ENCODE data around the gene MICU2. TPM values are rescaled to one million over a fixed set of nuclear protein-coding genes. Genes with fewer than 3 reads are reported as not detected.

The MICU2 gene
- total and polyA plus RNA-seq, 2 of the 13 experiments (the other 11 are each of a cell fraction or from before 2014, with no cell fraction given): 31.7 to 42.4 TPM

DNA sequence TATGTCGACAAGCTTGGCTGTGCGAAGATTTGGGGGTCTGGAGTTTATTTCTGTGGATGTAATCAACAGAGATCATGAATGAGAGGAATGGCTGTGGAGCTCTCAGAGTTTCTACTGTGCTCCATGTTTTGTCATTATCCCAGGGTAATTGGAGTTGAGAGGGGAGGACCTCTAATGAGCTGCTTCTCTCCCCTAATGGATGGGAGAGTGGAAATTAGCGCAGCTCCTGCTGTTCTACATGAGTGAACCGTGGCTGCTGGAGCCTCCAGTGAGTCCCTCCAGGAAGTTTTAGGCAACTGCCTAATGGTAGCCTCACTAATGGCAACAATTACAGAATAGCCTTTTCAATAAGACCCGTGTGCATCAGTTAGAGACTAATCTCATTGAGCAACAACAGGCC lies 35.6 kb upstream of the MICU2 start:
- no peak for DNase-seq (ENCODE audit: low spot score)
- Histone ChIP-seq H3K27me3 (ENCODE audit: control insufficient read depth in 1 of 2, insufficient read depth in 2 of 2, low read length in 2 of 2) (no peaks in the 10 kb centered on the region), H3K36me3 (replicated peaks in 1 of 2; ENCODE audit: control insufficient read depth in 1 of 2, insufficient read depth in 2 of 2, low read length in 2 of 2) (no peaks in the 10 kb centered on the region), H3K9me3 (ENCODE audit: low read length) (no peaks in the 10 kb centered on the region), H3K79me2 (ENCODE audit: insufficient read depth, low read length) (no peaks in the 10 kb centered on the region), H3K4me3 (replicated peaks in 1 of 3; ENCODE audit: insufficient read depth in 1 of 3, low read depth in 2 of 3, low read length in 3 of 3) (no peak overlapping the region), H3K9ac (ENCODE audit: insufficient read depth, low read depth, low read length) (no peak overlapping the region), H3K4me2 (ENCODE audit: low read depth, low read length) (no peak overlapping the region), H3K4me1 (ENCODE audit: insufficient read depth, low read length) (peaks cover 21% of the 10 kb centered on the region), H2AFZ (ENCODE audit: low read length) (no peak overlapping the region), H3K27ac (ENCODE audit: extremely low read length, insufficient read depth, low read length) (no peak overlapping the region), H4K20me1 (ENCODE audit: insufficient read depth, low read length) (no peaks in the 10 kb centered on the region)
- POLR2A ChIA-PET: no interaction called here
- CTCF ChIA-PET (ENCODE audit: low intra/inter-chr PET ratio, low total read pairs): interaction anchor here (1.2 kb wide), 1 partner anchor 14 kb away, joined by 3 read pairs; no protein-coding TSS in a partner anchor
- 52% methylated on average over 3 of the region's 5 CpGs for WGBS (ENCODE audit: low lambda C conversion rate)
- intact Hi-C loops (cut with micrococcal nuclease; ENCODE audit: unreplicated experiment): loop anchor here (2.0 to 5.0 kb wide), 2 partner anchors 33 to 1157 kb away; partner anchors contain the start of gene FGF9
- FAIRE-seq: no peak
- BruUV-seq (replicated peaks): no TSS peak
- TF ChIP-seq TAF1 (CRISPR knock-in tag; IDR thresholded peaks at IDR 0.05): no peak
- TF ChIP-seq ZNF530 (CRISPR knock-in tag; IDR thresholded peaks at IDR 0.05; ENCODE audit: low read depth): no peak
- no peak for TF ChIP-seq CBX2 (IDR thresholded peaks at IDR 0.05; ENCODE audit: low read depth, low read length)
- no peak for TF ChIP-seq CBX2 (CRISPR knock-in tag; IDR thresholded peaks at IDR 0.05; ENCODE audit: low read depth)
- no peak for TF ChIP-seq ZBTB7B (CRISPR knock-in tag; IDR thresholded peaks at IDR 0.05)
- TF ChIP-seq HNRNPUL1 (IDR thresholded peaks at IDR 0.05; ENCODE audit: low read depth, low read length): no peak
- TF ChIP-seq HNF4A (CRISPR knock-in tag; IDR thresholded peaks at IDR 0.05): no peak
- no peak for TF ChIP-seq ZKSCAN1 (IDR thresholded peaks at IDR 0.05; ENCODE audit: low read length)
- no peak for TF ChIP-seq ZMYM2 (CRISPR knock-in tag; IDR thresholded peaks at IDR 0.05)
- no peak for TF ChIP-seq MAFK (conservative IDR thresholded peaks at IDR 0.05 in 1 of 2, IDR thresholded peaks at IDR 0.05 in 1 of 2; ENCODE audit: low read length in 2 of 2)
- no peak for TF ChIP-seq ZSCAN29 (CRISPR knock-in tag; conservative IDR thresholded peaks at IDR 0.05)
- no peak for TF ChIP-seq CBX1 (IDR thresholded peaks at IDR 0.05; ENCODE audit: low read depth)
- in situ Hi-C loops (cut with HindIII; ENCODE audit: extremely low pct_ligation_motif_present, low pct_unique_long_range_greater_than_20kb): loop anchor here (25.0 kb wide), 1 partner anchor 648 kb away; no protein-coding TSS in a partner anchor
- ATAC-seq: no peak

All from HepG2 (cell line).